H1 (cell line): ENCODE results near the gene C4B. TPM values are rescaled to one million over a fixed set of nuclear protein-coding genes. Genes with fewer than 3 reads are reported as not detected.

Source experiments
- CTCF ChIA-PET: fragments of 300-600 bp; sonication (Branson Sonifier 250); formaldehyde crosslinking; loops from one replicate; lab custom pipeline; 2021; ENCODE audit not compliant: partially characterized antibody; lab: Charles Lee
- POLR2A ChIA-PET: fragments of 300-600 bp; sonication (Branson Sonifier 250); formaldehyde crosslinking; loops from one replicate; lab custom pipeline; 2021; ENCODE audit warnings: inconsistent platforms; ENCODE audit not compliant: partially characterized antibody; lab: Charles Lee
- DNase-seq, 2 experiments: peaks; one replicate each; pipeline versions ENCODE4 v3.0.0 to v3.0.0-alpha.2; 2010 to 2022; ENCODE audit warnings: low spot score in 2 of 2, low read depth in 1 of 2, mixed read lengths in 1 of 2
- FAIRE-seq: peaks from 2 replicates; lab custom pipeline; 2011; peaks lifted over from hg19 to GRCh38; lab: Jason Lieb, UNC
- H2AFZ ChIP-seq: 2 replicates; pipeline ENCODE4 v1.8.1; 2012; ENCODE audit warnings: low read length, inconsistent platforms
- H2AK5ac ChIP-seq: 2 replicates; pipeline ENCODE4 v1.6.1; 2013; ENCODE audit warnings: low read depth, low read length
- H2BK120ac ChIP-seq: replicated peaks from 2 replicates; pipeline ENCODE3; 2013; ENCODE audit warnings: low read depth, low read length, inconsistent platforms
- H2BK12ac ChIP-seq: 2 replicates; pipeline ENCODE4 v1.6.1; 2013; ENCODE audit warnings: low read depth, low read length
- H2BK15ac ChIP-seq: 2 replicates; pipeline ENCODE4 v1.6.1; 2013; ENCODE audit warnings: low read length
- H2BK20ac ChIP-seq: 2 replicates; pipeline ENCODE4 v1.6.1; 2013; ENCODE audit warnings: low read length
- H2BK5ac ChIP-seq: 2 replicates; pipeline ENCODE4 v1.6.1; 2013; ENCODE audit warnings: low read depth, low read length
- H3K14ac ChIP-seq: 2 replicates; pipeline ENCODE4 v1.6.1; 2013; ENCODE audit warnings: inconsistent platforms; ENCODE audit not compliant: insufficient read length
- H3K18ac ChIP-seq: 2 replicates; pipeline ENCODE4 v1.6.1; 2013; ENCODE audit warnings: low read length; ENCODE audit errors: extremely low read depth
- H3K23ac ChIP-seq: 2 replicates; pipeline ENCODE4 v1.6.1; 2013; ENCODE audit warnings: inconsistent platforms; ENCODE audit not compliant: insufficient read length
- H3K23me2 ChIP-seq: 2 replicates; pipeline ENCODE4 v1.6.1; 2013; ENCODE audit warnings: low read depth, low read length
- H3K27ac ChIP-seq: 2 replicates; pipeline ENCODE4 v1.6.1; 2011; ENCODE audit warnings: low read depth, low read length, inconsistent platforms
- H3K27me3 ChIP-seq, 4 experiments: replicated peaks in 1 of 4; 1 replicate in 1 of 4; 2 replicates in 3 of 4; pipeline versions ENCODE4 v1.6.1 to v1.8.1; 2011 to 2013; ENCODE audit warnings: low read length in 3 of 4, mild to moderate bottlenecking in 3 of 4, inconsistent platforms in 2 of 4, mixed read lengths in 2 of 4, moderate library complexity in 1 of 4; ENCODE audit not compliant: control insufficient read depth in 3 of 4, insufficient read depth in 3 of 4; ENCODE audit errors: extremely low read depth in 1 of 4
- H3K36me3 ChIP-seq, 4 experiments: 2 replicates each; pipeline versions ENCODE4 v1.6.1 to v1.8.1; 2011 to 2013; ENCODE audit warnings: mild to moderate bottlenecking in 4 of 4, low read length in 3 of 4, moderate library complexity in 2 of 4, control low read depth in 1 of 4, inconsistent platforms in 1 of 4; ENCODE audit not compliant: insufficient read depth in 4 of 4, control insufficient read depth in 2 of 4
- H3K4ac ChIP-seq: replicated peaks from 2 replicates; pipeline ENCODE3; 2013; ENCODE audit warnings: low read length, low read depth, mixed read lengths, inconsistent platforms; ENCODE audit not compliant: insufficient read length
- H3K4me1 ChIP-seq, 4 experiments: replicated peaks in 1 of 4; 1 replicate in 1 of 4; 2 replicates in 3 of 4; pipeline versions ENCODE4 v1.6.1 to v1.8.1; 2011 to 2013; ENCODE audit warnings: low read length in 3 of 4, inconsistent platforms in 2 of 4, mixed read lengths in 1 of 4; ENCODE audit not compliant: insufficient read depth in 4 of 4, control insufficient read depth in 3 of 4
- H3K4me2 ChIP-seq, 2 experiments: 2 replicates each; pipeline versions ENCODE4 v1.6.1 to v1.8.1; 2011 to 2013; ENCODE audit warnings: low read depth in 2 of 2, low read length in 2 of 2, control low read depth in 1 of 2, inconsistent platforms in 1 of 2, mild to moderate bottlenecking in 1 of 2; ENCODE audit not compliant: insufficient read depth in 1 of 2
- H3K4me3 ChIP-seq, 4 experiments: fragments of 200-600, 300-600 bp in 1 of 4; sonication (generic), shearing (Covaris generic), sonication (Bioruptor Twin) in 1 of 4; 2 replicates each; pipeline versions ENCODE4 v1.5.1 to v1.8.1; 2011 to 2016; ENCODE audit warnings: low read length in 4 of 4, low read depth in 3 of 4, control low read depth in 2 of 4, inconsistent platforms in 2 of 4, mild to moderate bottlenecking in 2 of 4, mixed read lengths in 1 of 4, moderate library complexity in 1 of 4; ENCODE audit not compliant: insufficient read depth in 2 of 4; ENCODE audit errors: extremely low read depth in 1 of 4
- H3K56ac ChIP-seq: replicated peaks from 2 replicates; pipeline ENCODE3; 2013; ENCODE audit warnings: low read depth, mild to moderate bottlenecking, mixed read lengths, low read length, inconsistent platforms; ENCODE audit not compliant: insufficient read length
- H3K79me1 ChIP-seq: 2 replicates; pipeline ENCODE4 v1.6.1; 2013; ENCODE audit warnings: low read depth, low read length, control low read depth
- H3K79me2 ChIP-seq, 2 experiments: 2 replicates each; pipeline versions ENCODE4 v1.6.1 to v1.8.1; 2012 to 2013; ENCODE audit warnings: low read length in 2 of 2, mild to moderate bottlenecking in 2 of 2, inconsistent platforms in 1 of 2; ENCODE audit not compliant: insufficient read depth in 2 of 2, control insufficient read depth in 1 of 2
- H3K9ac ChIP-seq, 4 experiments: replicated peaks in 1 of 4; 1 replicate in 1 of 4; 2 replicates in 3 of 4; pipeline versions ENCODE4 v1.6.1 to v1.8.1; 2011 to 2013; ENCODE audit warnings: low read depth in 3 of 4, low read length in 3 of 4, control low read depth in 2 of 4, mild to moderate bottlenecking in 2 of 4, moderate library complexity in 2 of 4, inconsistent platforms in 1 of 4; ENCODE audit errors: extremely low read depth in 1 of 4
- H3K9me3 ChIP-seq, 2 experiments: 2 replicates each; pipeline versions ENCODE4 v1.6.1 to v1.8.1; 2012 to 2013; ENCODE audit warnings: mild to moderate bottlenecking in 2 of 2, moderate library complexity in 2 of 2, control low read depth in 1 of 2, inconsistent platforms in 1 of 2, low read depth in 1 of 2, low read length in 1 of 2, mixed read lengths in 1 of 2; ENCODE audit not compliant: insufficient read depth in 2 of 2
- H4K20me1 ChIP-seq, 2 experiments: replicated peaks in 1 of 2; 2 replicates each; pipeline versions ENCODE3 to v1.8.1; 2011 to 2013; ENCODE audit warnings: inconsistent platforms in 2 of 2, low read length in 2 of 2, mild to moderate bottlenecking in 1 of 2; ENCODE audit not compliant: insufficient read depth in 2 of 2, control insufficient read depth in 1 of 2
- H4K5ac ChIP-seq: 2 replicates; pipeline ENCODE4 v1.6.1; 2013; ENCODE audit warnings: low read length, low read depth, mixed read lengths, inconsistent platforms; ENCODE audit not compliant: insufficient read length
- H4K8ac ChIP-seq: 2 replicates; pipeline ENCODE4 v1.8.0; 2013; ENCODE audit warnings: mild to moderate bottlenecking, moderate library complexity, low read length, inconsistent platforms; ENCODE audit not compliant: insufficient read depth; ENCODE audit errors: extremely low read depth
- H4K91ac ChIP-seq: replicated peaks from 2 replicates; pipeline ENCODE3; 2013; ENCODE audit warnings: low read length, mixed read lengths, inconsistent platforms; ENCODE audit not compliant: insufficient read length
- TEAD4 ChIP-seq: IDR thresholded peaks from 2 replicates; pipeline ENCODE4 v1.6.1; 2012; ENCODE audit warnings: low read depth, low read length, inconsistent platforms, mixed read lengths
- ZNF274 ChIP-seq: IDR thresholded peaks from 2 replicates; pipeline ENCODE4 v1.7.0; 2012; ENCODE audit warnings: low read length, borderline replicate concordance; ENCODE audit errors: extremely low read depth
- WGBS, 2 experiments: shearing (Covaris generic) in 1 of 2; methylation state at CpG; one replicate each; pipeline versions ENCODE4 v1.1.6 to v1.1.7; 2013 to 2015; ENCODE audit warnings: low lambda C conversion rate in 2 of 2, mixed read lengths in 2 of 2, inconsistent platforms in 1 of 2, low coverage in 1 of 2, missing lambda C conversion rate in 1 of 2; ENCODE audit not compliant: insufficient replicate concordance in 2 of 2, insufficient coverage in 1 of 2, insufficient read length in 1 of 2; ENCODE audit errors: extremely low coverage in 1 of 2, missing lambda C conversion rate in 1 of 2; 5-methylcytosine and 5-hydroxymethylcytosine counted together
- polyA plus RNA-seq, 7 experiments: library from polyadenylated mRNA; depleted of rRNA in 3 of 7; stranded (reverse) in 5 of 7; unstranded in 2 of 7; fragments of >200 nt in 5 of 7; fragments of 200-250 nt in 2 of 7; gene quantifications; 1 replicate in 5 of 7; 2 replicates in 1 of 7; 4 replicates in 1 of 7; pipeline versions ENCODE4 v1.2.1 to v1.2.3, GENCODE V29; 2011 to 2013; ENCODE audit warnings: missing spikeins in 2 of 7, mixed read lengths in 2 of 7
- total RNA-seq: library from RNA; stranded (reverse); fragmentation: NEBNext Ultra II Directional; extraction: Animal tissue kit (Norgen Biotek cat#: 25700); gene quantifications from 2 replicates; pipeline ENCODE4 v1.2.1, GENCODE V29; 2021

The C4B gene
- total and polyA plus RNA-seq, 2 of the 8 experiments (the other 6 are each of a cell fraction or from before 2014, with no cell fraction given) = 0.74 to 3.5 TPM

GRCh38 chr6:32073101-32073500 lies 58.5 kb downstream of the C4B start:
- Histone ChIP-seq H3K4me2 (no peak overlapping the region), H3K14ac (no peak overlapping the region), H4K20me1 (no peaks in the 10 kb centered on the region), H4K8ac (no peak overlapping the region), H4K91ac (no peak overlapping the region), H3K4me3 (no peak overlapping the region), H2BK12ac (no peak overlapping the region), H3K56ac (no peak overlapping the region), H2BK20ac (no peak overlapping the region), H3K79me2 (no peaks in the 10 kb centered on the region), H3K36me3 (no peaks in the 10 kb centered on the region), H2BK5ac (no peak overlapping the region), H3K27ac (no peak overlapping the region), H3K9ac (no peak overlapping the region), H3K23ac (no peak overlapping the region), H3K4me1 (peaks cover 0 to 8% (median 5%) of the 10 kb centered on the region in 4 experiments; a peak in 6 of 7 replicates), H2BK15ac (no peak overlapping the region), H3K4ac (no peak overlapping the region), H3K18ac (no peak overlapping the region), H4K5ac (no peak overlapping the region)
- ChIA-PET POLR2A (no interaction called here), CTCF (interaction anchor here (0.8 to 2.1 kb wide), 6 partner anchors 11 to 44 kb away, joined by 3 to 5 read pairs (median 4); no protein-coding TSS in a partner anchor)
- no peak for FAIRE-seq
- 88% methylated on average over 3 of the region's 3 CpGs; no CpG with 5 or more reads in 1 of the 2 experiments for WGBS, 2 experiments
- 0 out of 2 replicates have a peak, but pooled peaks have one; percentile 11 for TF ChIP-seq TEAD4
- no peak for TF ChIP-seq ZNF274
- TF ChIP-seq, all 59 proteins: peak for 1
- H2BK120ac ChIP-seq = no peak overlapping the region
- DNase-seq = no peak
- no peak overlapping the region for H2AFZ ChIP-seq
- no peaks in the 10 kb centered on the region for H3K9me3 ChIP-seq
- no peaks in the 10 kb centered on the region; a peak in 1 of 7 replicates for H3K27me3 ChIP-seq
- H3K79me1 ChIP-seq = no peaks in the 10 kb centered on the region
- H3K23me2 ChIP-seq = no peaks in the 10 kb centered on the region
- no peak overlapping the region for H2AK5ac ChIP-seq
